B cell (primary cell): ENCODE results near the gene RNF111.

Experiments
- EZH2 ChIP-seq: IDR thresholded peaks from 2 replicates; pipeline ENCODE4 v1.6.1; 2012; ENCODE audit warnings: borderline replicate concordance, low read depth, mild to moderate bottlenecking, moderate library complexity, low read length; ENCODE audit not compliant: insufficient read depth, poor library complexity, severe bottlenecking
- TF ChIP-seq, protein P1 (sequence below): fragments of 200-600 bp; IDR thresholded peaks from one replicate; pipeline ENCODE4 v1.8.0; 2022; ENCODE audit warnings: antibody characterized with exemption, mild to moderate bottlenecking

DNA sequence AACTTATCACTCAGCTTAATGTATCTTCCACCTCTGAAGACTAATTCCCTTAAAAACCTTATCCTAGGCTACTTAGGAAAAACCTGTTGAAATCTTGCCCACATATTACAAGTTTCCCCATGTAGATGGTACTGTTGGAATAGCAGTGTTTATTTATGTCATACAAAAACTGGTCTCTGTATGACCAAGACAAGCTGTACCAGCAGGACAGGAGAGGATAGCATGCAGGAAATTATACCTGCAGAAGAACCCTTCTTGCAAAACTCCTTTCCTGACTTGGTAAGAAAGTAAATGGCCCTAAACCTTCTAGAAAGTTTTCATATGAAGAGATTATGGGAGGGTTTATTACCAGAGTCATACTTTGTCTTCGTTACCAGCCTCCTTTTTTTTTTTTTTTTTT, 25.3 kb upstream of the RNF111 start:
- TF ChIP-seq, protein P1, sequence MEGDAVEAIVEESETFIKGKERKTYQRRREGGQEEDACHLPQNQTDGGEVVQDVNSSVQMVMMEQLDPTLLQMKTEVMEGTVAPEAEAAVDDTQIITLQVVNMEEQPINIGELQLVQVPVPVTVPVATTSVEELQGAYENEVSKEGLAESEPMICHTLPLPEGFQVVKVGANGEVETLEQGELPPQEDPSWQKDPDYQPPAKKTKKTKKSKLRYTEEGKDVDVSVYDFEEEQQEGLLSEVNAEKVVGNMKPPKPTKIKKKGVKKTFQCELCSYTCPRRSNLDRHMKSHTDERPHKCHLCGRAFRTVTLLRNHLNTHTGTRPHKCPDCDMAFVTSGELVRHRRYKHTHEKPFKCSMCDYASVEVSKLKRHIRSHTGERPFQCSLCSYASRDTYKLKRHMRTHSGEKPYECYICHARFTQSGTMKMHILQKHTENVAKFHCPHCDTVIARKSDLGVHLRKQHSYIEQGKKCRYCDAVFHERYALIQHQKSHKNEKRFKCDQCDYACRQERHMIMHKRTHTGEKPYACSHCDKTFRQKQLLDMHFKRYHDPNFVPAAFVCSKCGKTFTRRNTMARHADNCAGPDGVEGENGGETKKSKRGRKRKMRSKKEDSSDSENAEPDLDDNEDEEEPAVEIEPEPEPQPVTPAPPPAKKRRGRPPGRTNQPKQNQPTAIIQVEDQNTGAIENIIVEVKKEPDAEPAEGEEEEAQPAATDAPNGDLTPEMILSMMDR, result no peak
- no peak for TF ChIP-seq EZH2
